ENCODE data around the gene TERB2. TPM values are rescaled to one million over a fixed set of nuclear protein-coding genes. Genes with fewer than 3 reads are reported as not detected.
"Not testable (repeated sequence)": the region's sequence is repeated elsewhere in the genome, so short reads cannot be mapped to it uniquely, and the experiment has no call there.

The TERB2 gene, protein sequence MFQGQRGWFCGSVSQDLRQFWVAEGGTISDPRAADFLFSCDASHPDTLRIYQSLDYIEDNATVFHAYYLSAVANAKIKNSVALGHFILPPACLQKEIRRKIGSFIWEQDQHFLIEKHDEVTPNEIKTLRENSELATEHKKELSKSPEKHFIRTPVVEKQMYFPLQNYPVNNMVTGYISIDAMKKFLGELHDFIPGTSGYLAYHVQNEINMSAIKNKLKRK
- total RNA-seq: not detected

GRCh38 chr15:44956388-44956787, at the start of gene TERB2:
Gene TERB2 (plus strand): TSS chr15:44956687. CDS start chr15:44956719, 32 bp downstream.
- no peak within 1 kb of the TSS for H3K4me3 Mint-ChIP-seq
- H3K36me3 Mint-ChIP-seq (ENCODE audit: insufficient read depth in 2 of 2): no peaks in the 10 kb centered on the region
- ATAC-seq (replicated peaks in 1 of 2) (no peak), DNase-seq (no peak)
- H3K4me1 Mint-ChIP-seq (ENCODE audit: low read depth): no peaks in the 10 kb centered on the region
- H3K27ac Mint-ChIP-seq: no peak within 1 kb of the TSS
- H3K27me3 Mint-ChIP-seq (ENCODE audit: low read depth): peaks cover 2% of the 10 kb centered on the region
- H3K9me3 Mint-ChIP-seq: no peaks in the 10 kb centered on the region

- no peak for ATAC-seq (replicated peaks in 1 of 2)
- DNase-seq: no peak
- Mint-ChIP-seq H3K27me3 (ENCODE audit: low read depth) (peaks cover 7% of the 10 kb centered on the region), H3K36me3 (ENCODE audit: insufficient read depth in 2 of 2) (peaks cover 0 to 2% of the 10 kb centered on the region in 2 donors), H3K27ac (no peak overlapping the region), H3K9me3 (peaks cover 0 to 2% of the 10 kb centered on the region in 2 donors), H3K4me3 (no peak overlapping the region), H3K4me1 (ENCODE audit: low read depth) (peaks cover 21% of the 10 kb centered on the region)
Measured at GRCh38 chr15:44909423-44909822, 47.1 kb upstream of the TERB2 start.

DNA sequence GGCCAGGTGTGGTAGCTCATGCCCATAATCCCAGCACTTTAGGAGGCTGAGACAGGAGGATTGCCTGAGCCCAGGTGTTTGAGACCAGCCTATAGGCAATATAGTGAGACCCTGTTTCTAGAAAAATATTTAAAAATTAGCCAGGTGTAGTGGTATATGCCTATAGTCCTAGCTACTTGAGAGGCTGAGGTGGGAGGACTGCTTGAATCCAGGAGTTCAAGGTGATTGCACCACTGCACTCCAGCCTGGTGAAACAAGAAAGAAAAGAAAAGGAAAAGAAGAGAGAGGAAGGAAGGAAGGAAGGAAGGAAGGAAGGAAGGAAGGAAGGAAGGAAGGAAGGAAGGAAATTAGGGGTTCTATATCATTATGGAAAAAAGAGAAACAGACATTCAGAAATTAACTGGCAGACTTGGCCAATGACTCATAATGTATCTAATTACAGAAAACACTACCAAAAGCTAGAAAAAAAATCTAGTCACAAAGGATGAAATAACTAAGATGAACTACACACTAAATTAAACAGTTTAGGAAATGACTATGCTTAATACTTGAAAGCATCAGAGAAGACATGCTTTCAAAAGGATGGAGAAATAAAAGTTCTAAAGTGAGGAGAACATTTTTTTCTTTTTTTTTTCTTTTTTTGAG, 45.4 kb upstream of the TERB2 start:
- ATAC-seq (replicated peaks in 1 of 2) (peak; percentile 87 to 90), DNase-seq (no peak)
- H3K27me3 Mint-ChIP-seq (ENCODE audit: low read depth): no peaks in the 10 kb centered on the region
- H3K36me3 Mint-ChIP-seq (ENCODE audit: insufficient read depth in 2 of 2): peaks cover 0 to 2% of the 10 kb centered on the region in 2 donors
- peak overlapping the region; percentile 27 for H3K27ac Mint-ChIP-seq
- H3K9me3 Mint-ChIP-seq: peaks cover 0 to 2% of the 10 kb centered on the region in 2 donors
- H3K4me1 Mint-ChIP-seq (ENCODE audit: low read depth): peaks cover 14% of the 10 kb centered on the region
- peak overlapping the region in 1 of 2 donors; percentile 26 for H3K4me3 Mint-ChIP-seq

GRCh38 chr15:44912186-44912585, 44.3 kb upstream of the TERB2 start:
- not testable (repeated sequence) for H3K27me3 Mint-ChIP-seq (ENCODE audit: low read depth); DNase-seq; H3K4me3 Mint-ChIP-seq; ATAC-seq (replicated peaks in 1 of 2); H3K9me3 Mint-ChIP-seq; H3K36me3 Mint-ChIP-seq (ENCODE audit: insufficient read depth in 2 of 2); H3K27ac Mint-ChIP-seq
- peaks cover 14% of the 10 kb centered on the region for H3K4me1 Mint-ChIP-seq (ENCODE audit: low read depth)

GRCh38 chr15:44912974-44913448, 43.5 kb upstream of the TERB2 start:
- not testable (repeated sequence) for H3K9me3 Mint-ChIP-seq; ATAC-seq (replicated peaks in 1 of 2); H3K4me3 Mint-ChIP-seq; H3K27ac Mint-ChIP-seq; H3K27me3 Mint-ChIP-seq (ENCODE audit: low read depth); H3K36me3 Mint-ChIP-seq (ENCODE audit: insufficient read depth in 2 of 2); DNase-seq
- peaks cover 14% of the 10 kb centered on the region for H3K4me1 Mint-ChIP-seq (ENCODE audit: low read depth)

- H3K4me3 Mint-ChIP-seq: no peak overlapping the region
- no peak for DNase-seq
- no peaks in the 10 kb centered on the region for H3K4me1 Mint-ChIP-seq (ENCODE audit: low read depth)
- no peaks in the 10 kb centered on the region for H3K9me3 Mint-ChIP-seq
- H3K27ac Mint-ChIP-seq: no peak overlapping the region
- no peaks in the 10 kb centered on the region for H3K36me3 Mint-ChIP-seq (ENCODE audit: insufficient read depth in 2 of 2)
- H3K27me3 Mint-ChIP-seq (ENCODE audit: low read depth): peaks cover under 1% of the 10 kb centered on the region
- ATAC-seq (replicated peaks in 1 of 2): no peak
Measured at GRCh38 chr15:44918136-44918535, 38.4 kb upstream of the TERB2 start.

- H3K4me1 Mint-ChIP-seq (ENCODE audit: low read depth); H3K36me3 Mint-ChIP-seq (ENCODE audit: insufficient read depth in 2 of 2); H3K9me3 Mint-ChIP-seq; ATAC-seq (replicated peaks in 1 of 2); H3K27ac Mint-ChIP-seq; DNase-seq; H3K4me3 Mint-ChIP-seq: not testable (repeated sequence)
- H3K27me3 Mint-ChIP-seq (ENCODE audit: low read depth): peaks cover 14% of the 10 kb centered on the region
Measured at GRCh38 chr15:44928658-44929057, 27.8 kb upstream of the TERB2 start.

GRCh38 chr15:44930283-44930682, 26.2 kb upstream of the TERB2 start:
- ATAC-seq (replicated peaks in 1 of 2): not testable (repeated sequence)

GRCh38 chr15:44958302-44958701, 1.8 kb downstream of the TERB2 start:
- H3K4me3 Mint-ChIP-seq; H3K27me3 Mint-ChIP-seq (ENCODE audit: low read depth); H3K27ac Mint-ChIP-seq; H3K36me3 Mint-ChIP-seq (ENCODE audit: insufficient read depth in 2 of 2); ATAC-seq (replicated peaks in 1 of 2); H3K4me1 Mint-ChIP-seq (ENCODE audit: low read depth); DNase-seq; H3K9me3 Mint-ChIP-seq: not testable (repeated sequence)

More at GRCh38 chr15:44930283-44930682, 26.2 kb upstream of the TERB2 start:
- H3K27me3 Mint-ChIP-seq (ENCODE audit: low read depth): peaks cover 13% of the 10 kb centered on the region
- DNase-seq; H3K4me3 Mint-ChIP-seq; H3K27ac Mint-ChIP-seq; H3K4me1 Mint-ChIP-seq (ENCODE audit: low read depth); H3K36me3 Mint-ChIP-seq (ENCODE audit: insufficient read depth in 2 of 2); H3K9me3 Mint-ChIP-seq: not testable (repeated sequence)

- ATAC-seq (replicated peaks in 1 of 2) (no peak), DNase-seq (no peak)
- Mint-ChIP-seq H3K9me3 (no peaks in the 10 kb centered on the region), H3K27me3 (ENCODE audit: low read depth) (no peaks in the 10 kb centered on the region), H3K4me1 (ENCODE audit: low read depth) (no peaks in the 10 kb centered on the region), H3K36me3 (ENCODE audit: insufficient read depth in 2 of 2) (no peaks in the 10 kb centered on the region), H3K27ac (no peak overlapping the region), H3K4me3 (no peak overlapping the region)
Measured at GRCh38 chr15:44968475-44968874, 12.0 kb downstream of the TERB2 start.

- H3K27ac Mint-ChIP-seq: no peak overlapping the region
- H3K4me1 Mint-ChIP-seq (ENCODE audit: low read depth): no peaks in the 10 kb centered on the region
- H3K36me3 Mint-ChIP-seq (ENCODE audit: insufficient read depth in 2 of 2): no peaks in the 10 kb centered on the region
- H3K27me3 Mint-ChIP-seq (ENCODE audit: low read depth): no peaks in the 10 kb centered on the region
- ATAC-seq (replicated peaks in 1 of 2) (no peak), DNase-seq (no peak)
- no peaks in the 10 kb centered on the region for H3K9me3 Mint-ChIP-seq
- H3K4me3 Mint-ChIP-seq: no peak overlapping the region
Measured at GRCh38 chr15:44971036-44971435, 14.5 kb downstream of the TERB2 start.

- not testable (repeated sequence) for H3K4me3 Mint-ChIP-seq; DNase-seq; H3K27me3 Mint-ChIP-seq (ENCODE audit: low read depth); H3K4me1 Mint-ChIP-seq (ENCODE audit: low read depth); H3K9me3 Mint-ChIP-seq; H3K27ac Mint-ChIP-seq; H3K36me3 Mint-ChIP-seq (ENCODE audit: insufficient read depth in 2 of 2); ATAC-seq (replicated peaks in 1 of 2)
Measured at GRCh38 chr15:44976183-44976582, 19.7 kb downstream of the TERB2 start.

GRCh38 chr15:44977781-44978180, 21.3 kb downstream of the TERB2 start:
- not testable (repeated sequence) for DNase-seq; H3K4me1 Mint-ChIP-seq (ENCODE audit: low read depth); H3K27ac Mint-ChIP-seq; H3K9me3 Mint-ChIP-seq; H3K4me3 Mint-ChIP-seq; H3K27me3 Mint-ChIP-seq (ENCODE audit: low read depth); ATAC-seq (replicated peaks in 1 of 2); H3K36me3 Mint-ChIP-seq (ENCODE audit: insufficient read depth in 2 of 2)

Measured in activated T-cell treated with anti-CD3 and anti-CD28 coated beads, Interleukin-2, amount 50 U/mL, for 72 hours (primary cell).